ENCODE data around the gene NMNAT2. TPM values are rescaled to one million over a fixed set of nuclear protein-coding genes. Genes with fewer than 3 reads are reported as not detected.

NMNAT2 gene
- total and polyA plus RNA-seq, 2 of the 4 experiments (the other 2 are of a cell fraction) = 0.36 to 2.4 TPM

- no peak overlapping the region for H3K56ac ChIP-seq (ENCODE audit: extremely low read depth, insufficient read depth, low read length)
- H4K8ac ChIP-seq (ENCODE audit: low read depth in 2 of 2, low read length in 2 of 2) = no peak overlapping the region
- H3K4me3 ChIP-seq (ENCODE audit: insufficient read depth, low read depth, low read length) = no peak overlapping the region
- CTCF ChIA-PET = no interaction called here
- H3K9me1 ChIP-seq (ENCODE audit: insufficient read depth, low read length) = peaks cover 12% of the 10 kb centered on the region; the same call in 1 of the 2 replicates
- peaks cover 15% of the 10 kb centered on the region for H3K4me1 ChIP-seq (ENCODE audit: control insufficient read depth, insufficient read depth, low read length)
- POLR2A ChIA-PET (ENCODE audit: unreplicated experiment) = no interaction called here
- no peak overlapping the region for H2BK5ac ChIP-seq (ENCODE audit: low read depth, low read length, poor library complexity, severe bottlenecking)
- no peak overlapping the region for H2BK120ac ChIP-seq (ENCODE audit: low read depth, low read length)
- 72% methylated on average over 3 of the region's 9 CpGs; no CpG with 5 or more reads in 1 of the 2 experiments for WGBS, 2 experiments (ENCODE audit: extremely low coverage in 2 of 2, insufficient read length in 1 of 2)
- in situ Hi-C loops (cut with MboI; ENCODE audit: low sequenced_read_pairs) = loop anchor here (10.0 kb wide), 1 partner anchor 336 kb away; no protein-coding TSS in a partner anchor
- H4K5ac ChIP-seq (ENCODE audit: low read depth, low read length) = no peak overlapping the region
- H2BK15ac ChIP-seq (ENCODE audit: low read depth, low read length) = no peak overlapping the region
- no peak overlapping the region for H3K23ac ChIP-seq (ENCODE audit: low read depth, low read length)
- H4K91ac ChIP-seq (ENCODE audit: insufficient read depth, low read depth, low read length) = no peak overlapping the region
- intact Hi-C loops (cut with micrococcal nuclease) = no loop called here
- no peak overlapping the region for H3K4ac ChIP-seq (ENCODE audit: low read depth, low read length)
- H2AK5ac ChIP-seq (ENCODE audit: low read depth, low read length) = no peak overlapping the region
- no peak overlapping the region for H2BK20ac ChIP-seq (ENCODE audit: low read depth, low read length)
- no peaks in the 10 kb centered on the region for H3K36me3 ChIP-seq (ENCODE audit: control insufficient read depth, insufficient read depth, low read length)
- DNase-seq (no peak), ATAC-seq (ENCODE audit: low read depth) (no peak)
- TF ChIP-seq MAFK (IDR thresholded peaks at IDR 0.05; ENCODE audit: low read depth, low read length) (no peak), FOS (IDR thresholded peaks at IDR 0.05; ENCODE audit: low read depth, low read length) (no peak), MAZ (IDR thresholded peaks at IDR 0.05; ENCODE audit: borderline replicate concordance, low read depth, low read length) (no peak), CEBPB (IDR thresholded peaks at IDR 0.05; ENCODE audit: low read depth, low read length) (no peak)
- H3K4me2 ChIP-seq (ENCODE audit: low read depth, low read length) = no peak overlapping the region
- dilution Hi-C loops (cut with HindIII; ENCODE audit: low sequenced_read_pairs, unreplicated experiment) = no loop called here
- H3K27me3 ChIP-seq (ENCODE audit: control insufficient read depth, insufficient read depth, low read length) = no peaks in the 10 kb centered on the region
- no TSS peak for BruUV-seq (replicated peaks)
- no peak overlapping the region for H2AK9ac ChIP-seq (replicated peaks; ENCODE audit: low read depth, low read length, poor library complexity)
- H3K14ac ChIP-seq (replicated peaks; ENCODE audit: low read depth, low read length) = no peak overlapping the region
- no peak overlapping the region for H3K18ac ChIP-seq (ENCODE audit: low read depth, low read length)
- no peak overlapping the region for H3K9ac ChIP-seq (ENCODE audit: low read depth, low read length)
- H3K27ac ChIP-seq (ENCODE audit: insufficient read depth, low read length) = no peak overlapping the region
- no peaks in the 10 kb centered on the region for H4K20me1 ChIP-seq (ENCODE audit: insufficient read depth, low read length)
- 0 out of 2 replicates have a peak, but pooled peaks cover 2% of the 10 kb centered on the region for H3K9me3 ChIP-seq (ENCODE audit: control insufficient read depth, insufficient read depth, low read length)
- no peaks in the 10 kb centered on the region for H3K79me1 ChIP-seq (ENCODE audit: low read depth in 1 of 2, low read length in 2 of 2)
- no peak overlapping the region for H2AFZ ChIP-seq (replicated peaks; ENCODE audit: low read length, poor library complexity)
These were observed 129.1 kb downstream of the NMNAT2 start for GRCh38 chr1:183289051-183289496.

Measured in IMR-90 (cell line).